Mucosa of descending colon (tissue), 3 donors: Measurements from ENCODE around the gene SLC8A2. TPM values are rescaled to one million over a fixed set of nuclear protein-coding genes. Genes with fewer than 3 reads are reported as not detected.

ENCODE experiments used
- ATAC-seq: fragments of 200-7000 bp; cut with Tn5 transposase; one replicate; pipeline ENCODE4 v1.9.1; 2020; ENCODE audit warnings: mild to moderate bottlenecking, moderate library complexity
- DNase-seq, 3 donors: peaks; one replicate each; pipeline ENCODE4 v3.0.0-alpha.2; 2020
- H3K36me3 ChIP-seq: fragments of 200-600 bp; one replicate; pipeline ENCODE4 v1.8.0; 2021; ENCODE audit warnings: low read depth, mild to moderate bottlenecking
- H3K4me1 ChIP-seq: fragments of 200-600 bp; one replicate; pipeline ENCODE4 v1.8.0; 2021; ENCODE audit warnings: low read depth, mild to moderate bottlenecking
- H3K4me3 ChIP-seq: fragments of 200-600 bp; one replicate; pipeline ENCODE4 v1.8.0; 2021; ENCODE audit warnings: mild to moderate bottlenecking
- H3K9me3 ChIP-seq: fragments of 200-600 bp; one replicate; pipeline ENCODE4 v1.8.0; 2021; ENCODE audit warnings: mild to moderate bottlenecking
- CTCF ChIP-seq: fragments of 200-600 bp; IDR thresholded peaks from one replicate; pipeline ENCODE4 v1.8.0; 2022; ENCODE audit warnings: antibody characterized with exemption, mild to moderate bottlenecking
- intact Hi-C, 2 donors: fragments of 100-400 bp; cut with DNase I in 1 of 2; cut with micrococcal nuclease in 1 of 2; formaldehyde crosslinking; loops; one replicate each; pipeline versions ENCODE4 v1.11.0 to v1.11.1; 2022; cut with DNase I, micrococcal nuclease
- total RNA-seq, 3 donors: library from RNA; stranded (reverse); fragmentation: NEBNext Ultra II Directional in 2 of 3; extraction: Animal tissue kit (Norgen Biotek cat#: 25700) in 2 of 3; gene quantifications; one replicate each; pipeline versions ENCODE4 v1.2.1 to v1.2.4, GENCODE V29; 2021 to 2023
- donor health status: DM: no; HTN: no; CAD: no; lungs with moderate emphysema.
- donor health status: DM: no; HTN: no; CAD: no.
- donor health status: DM: no; HTN: yes; CAD: no.

Gene SLC8A2
- total RNA-seq, 3 donors from 2014 or later: 0.75 to 17.5 (median 2.1) TPM

DNA sequence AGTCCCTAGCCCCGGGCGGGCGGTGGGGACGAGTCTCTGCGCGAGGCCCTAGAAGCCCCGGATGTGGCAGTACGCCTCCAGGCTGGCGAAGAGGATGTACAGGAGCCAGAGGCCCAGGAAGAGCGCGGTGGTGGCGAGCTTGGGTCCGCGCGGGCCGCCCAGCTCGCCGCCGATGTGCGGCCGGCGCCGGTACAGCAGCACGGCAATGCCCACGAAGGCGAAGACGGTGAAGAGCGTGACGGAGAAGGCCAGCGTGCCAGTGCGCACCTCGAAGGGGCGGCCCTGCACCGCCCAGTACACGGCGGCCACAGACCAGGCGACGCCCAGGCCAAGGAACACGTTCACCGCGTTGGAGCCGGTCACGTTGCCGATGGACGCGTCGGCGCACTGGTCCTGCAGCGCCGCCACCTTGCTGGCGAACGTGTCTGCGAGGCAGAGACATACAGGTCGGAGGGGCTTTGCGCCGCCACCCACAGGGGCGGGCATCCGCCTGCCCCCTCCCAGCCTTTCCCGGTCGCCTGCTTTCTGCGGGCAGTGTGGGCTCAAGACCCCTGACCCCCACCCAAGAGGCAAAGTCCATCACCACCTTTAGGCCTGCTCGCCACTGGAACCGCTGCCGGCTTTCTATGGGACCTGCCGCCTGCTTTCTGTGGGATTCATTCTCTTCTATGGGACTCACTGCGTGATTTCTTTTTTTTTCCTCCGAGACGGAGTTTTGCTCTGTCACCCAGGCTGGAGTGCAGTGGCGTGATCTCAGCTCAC, 41.5 kb downstream of the SLC8A2 start:
- H3K36me3 ChIP-seq: no peaks in the 10 kb centered on the region
- intact Hi-C loops: no loop called here
- H3K9me3 ChIP-seq: no peaks in the 10 kb centered on the region
- DNase-seq (peak; percentile 59 to 75 (median 68)), ATAC-seq (peak; percentile 88)
- no peak overlapping the region for H3K4me3 ChIP-seq
- H3K4me1 ChIP-seq: peaks cover 16% of the 10 kb centered on the region
- no peak for TF ChIP-seq CTCF

- Histone ChIP-seq H3K4me1 (peaks cover 16% of the 10 kb centered on the region), H3K9me3 (no peaks in the 10 kb centered on the region), H3K4me3 (no peak overlapping the region), H3K36me3 (no peaks in the 10 kb centered on the region)
- intact Hi-C loops: no loop called here
- no peak for DNase-seq
- no peak for ATAC-seq
- TF ChIP-seq CTCF: no peak
These were observed 42.4 kb downstream of the SLC8A2 start for GRCh38 chr19:47429140-47429793.

- Histone ChIP-seq H3K36me3 (no peaks in the 10 kb centered on the region), H3K4me1 (peaks cover 16% of the 10 kb centered on the region), H3K4me3 (no peak overlapping the region), H3K9me3 (no peaks in the 10 kb centered on the region)
- ATAC-seq (peak; percentile 66), DNase-seq (peak; percentile 72 to 82 (median 73))
- intact Hi-C loops: no loop called here
- no peak for TF ChIP-seq CTCF
These were observed 43.4 kb downstream of the SLC8A2 start for GRCh38 chr19:47428177-47428894.

GRCh38 chr19:47427241-47428176, 44.2 kb downstream of the SLC8A2 start:
- DNase-seq (peak in 2 of 3 donors; percentile 57 to 68), ATAC-seq (peak; percentile 72)
- H3K36me3 ChIP-seq: no peaks in the 10 kb centered on the region
- H3K4me3 ChIP-seq: no peak overlapping the region
- peak; percentile 82 for TF ChIP-seq CTCF
- H3K9me3 ChIP-seq: no peaks in the 10 kb centered on the region
- intact Hi-C loops: no loop called here
- H3K4me1 ChIP-seq: peaks cover 16% of the 10 kb centered on the region
